ENCODE results near the gene PCDHB8.
"Not testable (repeated sequence)": the region's sequence is repeated elsewhere in the genome, so short reads cannot be mapped to it uniquely, and the experiment has no call there.

PCDHB8 gene

DNA sequence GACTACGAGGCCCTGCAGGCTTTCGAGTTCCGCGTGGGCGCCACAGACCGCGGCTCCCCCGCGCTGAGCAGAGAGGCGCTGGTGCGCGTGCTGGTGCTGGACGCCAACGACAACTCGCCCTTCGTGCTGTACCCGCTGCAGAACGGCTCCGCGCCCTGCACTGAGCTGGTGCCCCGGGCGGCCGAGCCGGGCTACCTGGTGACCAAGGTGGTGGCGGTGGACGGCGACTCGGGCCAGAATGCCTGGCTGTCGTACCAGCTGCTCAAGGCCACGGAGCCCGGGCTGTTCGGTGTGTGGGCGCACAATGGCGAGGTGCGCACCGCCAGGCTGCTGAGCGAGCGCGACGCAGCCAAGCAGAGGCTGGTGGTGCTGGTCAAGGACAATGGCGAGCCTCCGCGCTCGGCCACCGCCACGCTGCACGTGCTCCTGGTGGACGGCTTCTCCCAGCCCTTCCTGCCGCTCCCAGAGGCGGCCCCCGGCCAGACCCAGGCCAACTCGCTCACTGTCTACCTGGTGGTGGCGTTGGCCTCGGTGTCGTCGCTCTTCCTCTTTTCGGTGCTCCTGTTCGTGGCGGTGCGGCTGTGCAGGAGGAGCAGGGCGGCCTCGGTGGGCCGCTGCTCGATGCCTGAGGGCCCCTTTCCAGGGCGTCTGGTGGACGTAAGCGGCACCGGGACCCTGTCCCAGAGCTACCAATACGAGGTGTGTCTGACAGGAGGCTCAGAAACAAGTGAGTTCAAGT, 6.7 kb downstream of the PCDHB8 start:
- not testable (repeated sequence) for DNase-seq (ENCODE audit: low spot score)

GRCh38 chr5:141186897-141187512, 9.4 kb downstream of the PCDHB8 start, which contains the start of gene PCDHB9:
PCDHB9 (plus strand) TSS chr5:141187161; CDS start chr5:141187319, 158 bp downstream.
- peak; percentile 10 for DNase-seq (ENCODE audit: low spot score)

GRCh38 chr5:141188682-141189081, 11.1 kb downstream of the PCDHB8 start:
- DNase-seq (ENCODE audit: low spot score), result not testable (repeated sequence)

DNA sequence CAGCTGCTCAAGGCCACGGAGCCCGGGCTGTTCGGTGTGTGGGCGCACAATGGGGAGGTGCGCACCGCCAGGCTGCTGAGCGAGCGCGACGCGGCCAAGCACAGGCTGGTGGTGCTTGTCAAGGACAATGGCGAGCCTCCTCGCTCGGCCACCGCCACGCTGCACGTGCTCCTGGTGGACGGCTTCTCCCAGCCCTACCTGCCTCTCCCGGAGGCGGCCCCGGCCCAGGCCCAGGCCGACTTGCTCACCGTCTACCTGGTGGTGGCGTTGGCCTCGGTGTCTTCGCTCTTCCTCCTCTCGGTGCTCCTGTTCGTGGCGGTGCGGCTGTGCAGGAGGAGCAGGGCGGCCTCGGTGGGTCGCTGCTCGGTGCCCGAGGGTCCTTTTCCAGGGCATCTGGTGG, 11.5 kb downstream of the PCDHB8 start:
- DNase-seq (ENCODE audit: low spot score), result not testable (repeated sequence)

GRCh38 chr5:141192110-141192725, 14.6 kb downstream of the PCDHB8 start, which contains the start of gene PCDHB10:
PCDHB10 (plus strand) TSS chr5:141192353; CDS start chr5:141192553, 200 bp downstream.
- peak; percentile 37 for DNase-seq (ENCODE audit: low spot score)

GRCh38 chr5:141194332-141194731, 16.7 kb downstream of the PCDHB8 start:
- DNase-seq (ENCODE audit: low spot score), result not testable (repeated sequence)

- no peak for DNase-seq (ENCODE audit: low spot score)
Measured at GRCh38 chr5:141196363-141196762, 18.8 kb downstream of the PCDHB8 start.

GRCh38 chr5:141199359-141200235, 22.0 kb downstream of the PCDHB8 start, which contains the start of gene PCDHB11:
PCDHB11 (plus strand) TSS chr5:141199627; CDS start chr5:141199775, 148 bp downstream.
- DNase-seq (ENCODE audit: low spot score), result no peak

- not testable (repeated sequence) for DNase-seq (ENCODE audit: low spot score)
Measured at GRCh38 chr5:141201126-141201525, 23.5 kb downstream of the PCDHB8 start.

GRCh38 chr5:141201646-141202045, 24.1 kb downstream of the PCDHB8 start:
- DNase-seq (ENCODE audit: low spot score), result not testable (repeated sequence)

GRCh38 chr5:141208478-141208877, 30.9 kb downstream of the PCDHB8 start, which contains the start of gene PCDHB12:
PCDHB12 (plus strand) TSS chr5:141208719; CDS start chr5:141208908, 189 bp downstream.
- peak; percentile 14 for DNase-seq (ENCODE audit: low spot score)

DNA sequence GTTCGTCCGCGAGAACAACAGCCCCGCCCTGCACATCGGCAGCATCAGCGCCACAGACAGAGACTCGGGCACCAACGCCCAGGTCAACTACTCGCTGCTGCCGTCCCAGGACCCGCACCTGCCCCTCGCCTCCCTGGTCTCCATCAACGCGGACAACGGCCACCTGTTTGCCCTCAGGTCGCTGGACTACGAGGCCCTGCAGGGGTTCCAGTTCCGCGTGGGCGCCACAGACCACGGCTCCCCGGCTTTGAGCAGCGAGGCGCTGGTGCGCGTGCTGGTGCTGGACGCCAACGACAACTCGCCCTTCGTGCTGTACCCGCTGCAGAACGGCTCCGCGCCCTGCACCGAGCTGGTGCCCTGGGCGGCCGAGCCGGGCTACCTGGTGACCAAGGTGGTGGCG, 32.7 kb downstream of the PCDHB8 start:
- not testable (repeated sequence) for DNase-seq (ENCODE audit: low spot score)

DNA sequence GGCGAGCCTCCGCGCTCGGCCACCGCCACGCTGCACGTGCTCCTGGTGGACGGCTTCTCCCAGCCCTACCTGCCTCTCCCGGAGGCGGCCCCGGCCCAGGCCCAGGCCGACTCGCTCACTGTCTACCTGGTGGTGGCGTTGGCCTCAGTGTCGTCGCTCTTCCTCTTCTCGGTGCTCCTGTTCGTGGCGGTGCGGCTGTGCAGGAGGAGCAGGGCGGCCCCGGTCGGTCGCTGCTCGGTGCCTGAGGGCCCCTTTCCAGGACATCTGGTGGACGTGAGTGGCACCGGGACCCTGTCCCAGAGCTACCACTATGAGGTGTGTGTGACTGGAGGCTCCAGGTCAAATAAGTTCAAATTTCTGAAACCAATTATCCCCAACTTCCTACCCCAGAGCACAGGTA, 33.3 kb downstream of the PCDHB8 start:
- not testable (repeated sequence) for DNase-seq (ENCODE audit: low spot score)

DNA sequence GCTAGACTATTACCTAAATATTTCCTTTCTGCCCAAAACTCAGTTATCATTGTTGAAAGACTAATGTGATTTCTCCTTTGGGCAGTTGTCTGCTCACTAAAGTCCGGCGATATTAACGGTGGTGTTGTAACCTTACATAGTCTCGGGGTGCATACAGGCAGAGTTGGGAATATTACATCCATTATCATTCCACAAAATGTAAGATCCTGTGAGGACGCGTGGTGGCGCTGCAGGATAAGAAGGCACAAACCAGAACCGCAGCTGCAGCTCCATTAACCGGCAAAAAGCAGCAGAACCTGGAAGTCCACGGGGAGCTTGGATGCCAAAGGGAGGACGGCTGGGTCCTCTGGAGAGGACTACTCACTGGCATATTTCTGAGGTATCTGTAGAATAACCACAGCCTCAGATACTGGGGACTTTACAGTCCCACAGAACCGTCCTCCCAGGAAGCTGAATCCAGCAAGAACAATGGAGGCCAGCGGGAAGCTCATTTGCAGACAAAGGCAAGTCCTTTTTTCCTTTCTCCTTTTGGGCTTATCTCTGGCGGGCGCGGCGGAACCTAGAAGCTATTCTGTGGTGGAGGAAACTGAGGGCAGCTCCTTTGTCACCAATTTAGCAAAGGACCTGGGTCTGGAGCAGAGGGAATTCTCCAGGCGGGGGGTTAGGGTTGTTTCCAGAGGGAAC, 36.2 kb downstream of the PCDHB8 start, which contains the start of gene PCDHB13:
Gene PCDHB13, plus strand, starts transcription at position 264 of the 684 bp plus-strand sequence. Its CDS starts 205 bp downstream, at position 469.
- peak; percentile 1 for DNase-seq (ENCODE audit: low spot score)

DNA sequence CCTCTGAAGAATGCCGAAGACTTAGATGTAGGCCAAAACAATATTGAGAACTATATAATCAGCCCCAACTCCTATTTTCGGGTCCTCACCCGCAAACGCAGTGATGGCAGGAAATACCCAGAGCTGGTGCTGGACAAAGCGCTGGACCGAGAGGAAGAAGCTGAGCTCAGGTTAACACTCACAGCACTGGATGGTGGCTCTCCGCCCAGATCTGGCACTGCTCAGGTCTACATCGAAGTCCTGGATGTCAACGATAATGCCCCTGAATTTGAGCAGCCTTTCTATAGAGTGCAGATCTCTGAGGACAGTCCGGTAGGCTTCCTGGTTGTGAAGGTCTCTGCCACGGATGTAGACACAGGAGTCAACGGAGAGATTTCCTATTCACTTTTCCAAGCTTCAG, 37.0 kb downstream of the PCDHB8 start:
- DNase-seq (ENCODE audit: low spot score), result not testable (repeated sequence)

GRCh38 chr5:141215504-141215903, 37.9 kb downstream of the PCDHB8 start:
- DNase-seq (ENCODE audit: low spot score), result not testable (repeated sequence)

DNA sequence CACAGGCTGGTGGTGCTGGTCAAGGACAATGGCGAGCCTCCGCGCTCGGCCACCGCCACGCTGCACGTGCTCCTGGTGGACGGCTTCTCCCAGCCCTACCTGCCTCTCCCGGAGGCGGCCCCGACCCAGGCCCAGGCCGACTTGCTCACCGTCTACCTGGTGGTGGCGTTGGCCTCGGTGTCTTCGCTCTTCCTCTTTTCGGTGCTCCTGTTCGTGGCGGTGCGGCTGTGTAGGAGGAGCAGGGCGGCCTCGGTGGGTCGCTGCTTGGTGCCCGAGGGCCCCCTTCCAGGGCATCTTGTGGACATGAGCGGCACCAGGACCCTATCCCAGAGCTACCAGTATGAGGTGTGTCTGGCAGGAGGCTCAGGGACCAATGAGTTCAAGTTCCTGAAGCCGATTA, 38.4 kb downstream of the PCDHB8 start:
- not testable (repeated sequence) for DNase-seq (ENCODE audit: low spot score)

DNA sequence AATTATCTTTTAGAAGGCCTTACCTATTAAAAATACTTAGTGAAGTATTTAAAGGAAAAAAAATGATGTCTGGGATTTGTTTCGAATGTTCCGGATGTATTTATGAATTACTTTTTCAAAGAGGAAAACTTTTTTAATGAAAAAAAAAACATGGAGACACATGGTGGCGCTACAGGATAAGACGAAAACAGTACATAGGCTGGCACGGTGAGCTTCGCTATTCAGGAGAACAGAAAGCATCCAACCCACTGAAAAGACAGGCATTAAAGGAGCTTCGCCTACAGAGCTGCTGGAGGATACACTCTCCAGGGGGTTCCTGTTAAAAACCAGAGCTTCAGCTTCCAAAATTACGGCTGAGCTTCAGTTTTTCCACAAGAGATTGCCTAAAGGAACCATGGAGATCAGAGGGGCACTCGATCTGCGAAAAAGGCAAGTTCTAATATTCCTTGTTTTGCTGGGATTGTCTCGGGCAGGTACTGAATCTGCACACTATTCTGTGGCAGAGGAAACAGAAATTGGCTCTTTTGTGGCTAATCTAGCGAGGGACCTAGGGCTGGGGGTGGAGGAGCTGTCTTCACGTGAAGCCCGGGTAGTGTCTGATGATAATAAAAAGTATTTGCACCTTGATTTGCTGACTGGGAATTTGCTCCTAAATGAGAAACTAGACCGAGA, 45.7 kb downstream of the PCDHB8 start, which contains the start of gene PCDHB14:
Gene PCDHB14, plus strand, starts transcription at position 232 of the 672 bp plus-strand sequence. Its CDS starts 163 bp downstream, at position 395.
- peak; percentile 24 for DNase-seq (ENCODE audit: low spot score)

DNA sequence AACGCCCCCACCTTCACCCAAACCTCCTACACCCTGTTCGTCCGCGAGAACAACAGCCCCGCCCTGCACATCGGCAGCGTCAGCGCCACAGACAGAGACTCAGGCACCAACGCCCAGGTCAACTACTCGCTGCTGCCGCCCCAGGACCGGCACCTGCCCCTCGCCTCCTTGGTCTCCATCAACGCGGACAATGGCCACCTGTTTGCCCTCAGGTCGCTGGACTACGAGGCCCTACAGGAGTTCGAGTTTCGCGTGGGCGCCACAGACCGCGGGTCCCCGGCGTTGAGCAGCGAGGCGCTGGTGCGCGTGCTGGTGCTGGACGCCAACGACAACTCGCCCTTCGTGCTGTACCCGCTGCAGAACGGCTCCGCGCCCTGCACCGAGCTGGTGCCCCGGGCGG, 47.3 kb downstream of the PCDHB8 start:
- DNase-seq (ENCODE audit: low spot score), result not testable (repeated sequence)

- not testable (repeated sequence) for DNase-seq (ENCODE audit: low spot score)
Measured at GRCh38 chr5:141225421-141225820, 47.8 kb downstream of the PCDHB8 start.

Data from pons (tissue), 1 donor.